Glomerular visceral epithelial cell (primary cell): ENCODE data around the gene MAPKAP1.

Source experiments
- DNase-seq: peaks from one replicate; pipeline ENCODE4 v3.0.0-alpha.2; 2016; ENCODE audit errors: extremely low spot score

The MAPKAP1 gene

DNA sequence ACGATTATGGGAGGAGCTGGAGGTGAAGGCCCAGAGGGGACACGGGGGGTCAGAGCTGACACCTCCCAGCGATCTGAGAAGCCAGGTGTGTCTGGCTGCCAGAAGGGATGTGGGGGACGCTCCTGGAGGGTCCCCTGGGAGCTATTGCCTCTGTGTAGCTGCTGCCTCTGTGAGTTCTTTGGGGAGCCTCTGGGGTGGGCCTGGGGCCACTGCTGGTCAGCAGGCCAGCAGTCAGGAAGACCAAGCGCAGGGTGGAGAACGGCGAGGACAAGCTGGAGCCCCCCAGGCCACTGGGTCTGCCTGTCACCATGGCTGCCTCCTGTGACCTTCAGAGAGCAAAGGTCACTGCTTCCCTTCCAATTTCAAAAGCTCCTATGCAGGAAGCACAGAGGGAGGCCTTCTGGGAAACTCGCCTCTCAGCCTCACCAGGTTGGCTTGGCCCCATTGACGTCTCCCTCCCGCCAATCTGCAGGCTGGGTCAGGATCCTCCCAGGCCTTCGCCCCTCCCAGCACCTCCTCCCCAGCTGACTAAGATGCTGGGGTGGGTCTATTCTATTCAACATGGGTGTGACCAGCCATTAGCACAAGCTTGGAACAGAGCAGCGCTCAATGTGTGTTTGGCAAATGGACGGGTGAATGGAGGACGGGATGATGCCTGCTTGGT, 319.0 kb downstream of the MAPKAP1 start:
- no peak for DNase-seq
